AG09309 (cell line): ENCODE measurements around the gene SMIM1.

Experiments used
- DNase-seq: peaks from one replicate; pipeline ENCODE4 v3.0.0-alpha.2; 2010; ENCODE audit warnings: low read depth
- H3K4me3 ChIP-seq: 2 replicates; pipeline ENCODE4 v1.5.1; 2011; ENCODE audit warnings: mild to moderate bottlenecking, low read depth, low read length, moderate library complexity; ENCODE audit not compliant: control insufficient read depth
- TF ChIP-seq, protein P1 (sequence below): IDR thresholded peaks from 2 replicates; pipeline ENCODE4 v1.5.1; 2011; ENCODE audit warnings: mild to moderate bottlenecking, low read depth, low read length, inconsistent platforms; ENCODE audit not compliant: insufficient read depth, control insufficient read depth; ENCODE audit errors: missing control alignments

SMIM1 gene

DNA sequence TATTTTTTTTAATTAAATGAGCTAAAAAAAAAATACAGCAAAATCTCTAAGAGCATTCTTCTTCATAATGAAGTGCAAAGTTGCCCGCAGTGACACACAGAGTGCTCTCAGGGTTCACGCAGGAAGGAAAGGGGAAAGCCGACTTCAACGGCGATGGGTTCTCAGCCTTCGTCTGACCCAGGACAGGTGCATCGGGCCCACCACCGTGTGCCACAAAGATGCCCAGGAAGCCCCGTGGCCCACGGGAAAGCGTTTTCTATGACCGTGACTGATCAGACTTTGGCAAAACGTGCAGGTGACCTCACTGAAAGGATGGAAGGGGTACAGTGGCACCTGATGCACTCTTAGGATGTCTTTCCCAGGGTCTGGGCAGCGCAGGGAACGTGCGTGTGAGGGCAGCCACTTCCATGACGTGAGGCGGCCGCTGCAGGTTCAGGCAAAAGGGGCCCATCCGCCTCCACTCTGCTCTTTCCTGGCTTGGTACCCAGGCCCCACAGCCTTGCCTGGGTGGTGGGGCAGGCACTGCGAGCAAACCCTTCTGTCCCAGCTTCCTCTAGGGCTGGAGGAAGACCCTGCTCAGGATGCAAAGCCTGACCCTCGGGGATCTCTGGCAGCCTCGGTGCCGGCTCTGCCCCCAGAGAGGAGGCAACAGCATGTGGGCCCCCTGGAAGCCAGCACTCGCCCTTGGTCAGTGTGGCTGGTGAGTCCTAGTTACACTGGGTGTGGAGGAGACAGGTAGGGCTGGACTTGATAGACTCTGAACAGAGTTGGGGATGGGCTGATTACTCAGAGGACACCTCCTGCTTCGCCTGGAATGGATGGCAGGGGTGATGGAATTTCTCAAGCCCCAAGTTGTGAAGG, 15.4 kb downstream of the SMIM1 start:
- no peak overlapping the region for H3K4me3 ChIP-seq
- TF ChIP-seq, protein P1, sequence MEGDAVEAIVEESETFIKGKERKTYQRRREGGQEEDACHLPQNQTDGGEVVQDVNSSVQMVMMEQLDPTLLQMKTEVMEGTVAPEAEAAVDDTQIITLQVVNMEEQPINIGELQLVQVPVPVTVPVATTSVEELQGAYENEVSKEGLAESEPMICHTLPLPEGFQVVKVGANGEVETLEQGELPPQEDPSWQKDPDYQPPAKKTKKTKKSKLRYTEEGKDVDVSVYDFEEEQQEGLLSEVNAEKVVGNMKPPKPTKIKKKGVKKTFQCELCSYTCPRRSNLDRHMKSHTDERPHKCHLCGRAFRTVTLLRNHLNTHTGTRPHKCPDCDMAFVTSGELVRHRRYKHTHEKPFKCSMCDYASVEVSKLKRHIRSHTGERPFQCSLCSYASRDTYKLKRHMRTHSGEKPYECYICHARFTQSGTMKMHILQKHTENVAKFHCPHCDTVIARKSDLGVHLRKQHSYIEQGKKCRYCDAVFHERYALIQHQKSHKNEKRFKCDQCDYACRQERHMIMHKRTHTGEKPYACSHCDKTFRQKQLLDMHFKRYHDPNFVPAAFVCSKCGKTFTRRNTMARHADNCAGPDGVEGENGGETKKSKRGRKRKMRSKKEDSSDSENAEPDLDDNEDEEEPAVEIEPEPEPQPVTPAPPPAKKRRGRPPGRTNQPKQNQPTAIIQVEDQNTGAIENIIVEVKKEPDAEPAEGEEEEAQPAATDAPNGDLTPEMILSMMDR = no peak
- DNase-seq = no peak

DNA sequence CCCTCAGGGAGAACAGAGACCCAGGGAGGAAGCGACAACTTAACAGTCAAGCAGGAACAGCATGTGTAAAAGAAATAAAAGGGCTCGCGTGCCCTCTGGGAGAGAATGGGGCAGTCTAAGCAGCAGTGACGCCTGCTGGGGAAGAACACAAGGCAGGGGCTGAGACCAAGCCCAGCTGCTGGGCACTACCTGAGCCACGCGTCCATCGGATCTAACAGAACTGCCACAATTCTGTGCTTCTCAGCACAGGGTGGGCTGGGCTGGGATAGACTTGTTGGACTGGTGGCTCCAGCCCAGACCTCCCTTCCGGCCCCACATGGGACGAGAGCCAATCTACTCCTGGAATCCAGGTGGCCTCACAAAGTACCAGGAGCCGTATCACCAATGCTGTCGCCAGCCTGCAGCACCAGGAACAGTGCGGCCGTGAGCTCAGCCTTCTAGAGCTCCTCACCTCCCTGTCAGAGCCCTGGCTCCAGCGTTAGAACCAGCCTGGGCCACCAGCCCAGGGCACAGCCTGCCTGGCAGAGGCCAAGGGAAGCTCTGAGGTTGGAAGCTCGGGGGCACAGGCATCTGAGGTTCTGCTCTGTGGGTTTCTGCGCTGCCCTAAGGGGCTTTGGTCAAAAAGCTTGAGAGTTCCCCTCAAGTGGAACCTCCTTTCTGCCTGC, 16.3 kb downstream of the SMIM1 start:
- no peak for DNase-seq
- H3K4me3 ChIP-seq = no peak overlapping the region
- TF ChIP-seq, protein P1 = no peak

DNA sequence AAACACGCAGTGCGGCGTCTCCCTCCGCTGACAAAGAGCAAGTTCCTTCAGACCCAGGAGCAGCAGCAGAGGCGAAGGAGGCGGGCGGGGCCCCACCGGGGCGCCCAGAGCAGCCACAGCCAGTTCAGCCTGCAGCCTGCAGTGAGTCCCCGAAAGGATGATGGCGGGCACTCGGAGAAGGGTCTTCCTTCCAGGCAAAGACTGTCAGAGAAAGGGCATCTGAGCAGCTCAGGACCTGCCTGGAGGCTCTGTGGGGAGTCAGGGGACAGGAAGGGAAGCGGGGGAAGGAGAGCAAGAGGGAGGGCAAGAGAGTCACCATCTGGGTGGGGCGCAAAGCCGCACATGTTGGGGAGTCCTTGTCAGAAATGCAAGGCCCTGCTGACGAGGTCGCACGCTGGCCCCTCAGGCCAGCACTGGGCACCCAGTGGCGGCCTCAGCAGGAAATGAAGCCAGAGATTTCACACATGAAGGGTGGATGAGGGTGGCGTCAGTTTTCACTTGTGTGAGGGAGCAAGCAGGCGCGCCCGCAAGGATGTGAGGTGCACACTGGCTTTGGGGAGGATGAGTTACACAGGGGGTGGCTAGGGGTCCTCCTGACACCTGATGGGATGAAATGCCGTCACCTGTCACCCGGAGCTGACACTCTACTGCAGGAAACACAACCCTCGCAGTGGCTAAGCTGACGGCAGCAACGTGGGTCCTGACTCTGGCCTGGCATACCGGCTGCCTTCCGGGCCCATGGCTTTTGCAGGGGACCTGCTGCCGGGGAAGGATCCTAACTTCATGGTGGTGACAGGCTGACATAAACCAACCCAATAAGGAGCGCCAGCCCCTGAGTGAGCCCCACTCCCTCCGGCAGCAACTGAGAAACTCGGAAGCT, 17.1 kb downstream of the SMIM1 start:
- no peak for DNase-seq
- TF ChIP-seq, protein P1 = no peak
- H3K4me3 ChIP-seq = no peak overlapping the region

DNA sequence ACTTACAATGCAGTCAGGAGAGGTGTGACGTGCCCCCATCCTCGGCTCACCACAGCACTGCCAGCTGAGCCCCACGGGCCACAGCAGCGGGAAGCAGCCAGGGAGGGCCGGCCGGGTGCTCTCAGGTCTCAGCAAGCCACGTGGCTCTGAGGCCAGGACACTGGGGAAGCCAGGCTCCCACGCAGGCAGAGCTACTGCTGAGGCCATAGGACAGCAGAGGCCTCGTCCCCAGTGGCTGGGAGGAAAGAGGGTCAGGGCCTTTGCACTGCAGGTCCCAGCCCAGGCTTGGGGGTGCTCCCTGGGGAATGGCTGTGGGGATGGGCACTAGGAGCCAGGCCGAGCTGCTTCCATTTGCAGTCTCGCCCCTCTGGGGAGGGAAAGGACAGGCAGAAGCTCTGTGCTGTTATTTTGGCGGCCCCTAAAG, 18.0 kb downstream of the SMIM1 start:
- no peak overlapping the region for H3K4me3 ChIP-seq
- DNase-seq = no peak
- TF ChIP-seq, protein P1 = no peak

DNA sequence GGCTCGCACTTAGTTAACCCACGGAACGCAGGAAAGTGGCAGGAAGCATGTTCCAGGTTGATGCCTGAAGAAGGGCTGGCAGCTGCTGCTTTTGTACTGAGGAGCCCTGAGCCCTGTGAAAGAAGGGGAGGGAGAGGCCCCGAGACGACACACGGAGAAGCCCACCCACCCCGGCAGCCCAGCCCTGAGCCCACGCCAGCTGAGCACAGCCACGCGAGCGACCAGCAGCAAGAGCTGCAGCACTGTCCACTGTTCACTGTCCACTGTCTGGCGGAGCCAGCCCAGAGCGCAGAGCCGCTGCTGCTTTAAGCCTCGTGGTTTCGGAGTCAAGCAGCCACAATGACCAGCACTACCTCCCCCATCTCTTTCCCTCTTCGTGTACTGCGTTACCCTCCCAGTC, 18.4 kb downstream of the SMIM1 start:
- DNase-seq = no peak
- H3K4me3 ChIP-seq = no peak overlapping the region
- TF ChIP-seq, protein P1 = no peak
